Stimulated activated naive CD8-positive, alpha-beta T cell treated with anti-CD3 and anti-CD28 coated beads, Interleukin-15, Interleukin-2, amounts not matched to agents 100 ng/mL and 50 ng/mL, for 24 hours (primary cell): Measurements from ENCODE around the gene ATXN7L1.

Experiments used
- H3K27ac Mint-ChIP-seq: one replicate; pipeline ENCODE4 v1.8.0; 2021; ENCODE audit warnings: mild to moderate bottlenecking, mixed read lengths
- H3K27me3 Mint-ChIP-seq: one replicate; pipeline ENCODE4 v1.8.0; 2021; ENCODE audit warnings: mixed read lengths
- H3K36me3 Mint-ChIP-seq: one replicate; pipeline ENCODE4 v1.8.0; 2021; ENCODE audit warnings: low read depth, mixed read lengths
- H3K4me1 Mint-ChIP-seq: one replicate; pipeline ENCODE4 v1.8.0; 2021; ENCODE audit warnings: low read depth, mixed read lengths
- H3K4me3 Mint-ChIP-seq: one replicate; pipeline ENCODE4 v1.8.0; 2021; ENCODE audit warnings: mild to moderate bottlenecking, mixed read lengths
- H3K9me3 Mint-ChIP-seq: one replicate; pipeline ENCODE4 v1.8.0; 2021; ENCODE audit warnings: mixed read lengths

The ATXN7L1 gene

GRCh38 chr7:105876091-105876963 is at the start of gene ATXN7L1:
Gene ATXN7L1, minus strand, starts transcription at chr7:105876599. Its CDS starts 41 bp downstream, at chr7:105876558.
- Mint-ChIP-seq H3K36me3 (peaks cover 5% of the 10 kb centered on the region), H3K9me3 (no peaks in the 10 kb centered on the region), H3K27ac (peak within 1 kb of the TSS; percentile 89), H3K4me1 (peaks cover 55% of the 10 kb centered on the region), H3K4me3 (peak within 1 kb of the TSS; percentile 91), H3K27me3 (peaks cover 8% of the 10 kb centered on the region)

- Mint-ChIP-seq H3K36me3 (no peaks in the 10 kb centered on the region), H3K4me3 (no peak overlapping the region), H3K27me3 (peaks cover under 1% of the 10 kb centered on the region), H3K27ac (no peak overlapping the region), H3K4me1 (peaks cover 34% of the 10 kb centered on the region), H3K9me3 (no peaks in the 10 kb centered on the region)
These were observed 49.7 kb upstream of the ATXN7L1 start for GRCh38 chr7:105926131-105926530.

GRCh38 chr7:105924945-105925344 is 48.5 kb upstream of the ATXN7L1 start:
- H3K27ac Mint-ChIP-seq, result peak overlapping the region; percentile 1
- peak overlapping the region; percentile 0 for H3K4me3 Mint-ChIP-seq
- H3K4me1 Mint-ChIP-seq, result peaks cover 34% of the 10 kb centered on the region
- no peaks in the 10 kb centered on the region for H3K36me3 Mint-ChIP-seq
- H3K9me3 Mint-ChIP-seq, result no peaks in the 10 kb centered on the region
- no peaks in the 10 kb centered on the region for H3K27me3 Mint-ChIP-seq

- no peak overlapping the region for H3K4me3 Mint-ChIP-seq
- peaks cover 4% of the 10 kb centered on the region for H3K36me3 Mint-ChIP-seq
- no peaks in the 10 kb centered on the region for H3K9me3 Mint-ChIP-seq
- H3K27me3 Mint-ChIP-seq, result no peaks in the 10 kb centered on the region
- peaks cover 23% of the 10 kb centered on the region for H3K4me1 Mint-ChIP-seq
- H3K27ac Mint-ChIP-seq, result no peak overlapping the region
These were observed 44.4 kb upstream of the ATXN7L1 start for GRCh38 chr7:105920766-105921165.

GRCh38 chr7:105917659-105918058 is 41.3 kb upstream of the ATXN7L1 start:
- H3K36me3 Mint-ChIP-seq, result peaks cover 4% of the 10 kb centered on the region
- H3K27me3 Mint-ChIP-seq, result no peaks in the 10 kb centered on the region
- no peak overlapping the region for H3K4me3 Mint-ChIP-seq
- H3K9me3 Mint-ChIP-seq, result no peaks in the 10 kb centered on the region
- H3K4me1 Mint-ChIP-seq, result no peaks in the 10 kb centered on the region
- H3K27ac Mint-ChIP-seq, result no peak overlapping the region

GRCh38 chr7:105916603-105917002 is 40.2 kb upstream of the ATXN7L1 start:
- Mint-ChIP-seq H3K4me3 (no peak overlapping the region), H3K27ac (no peak overlapping the region), H3K9me3 (no peaks in the 10 kb centered on the region), H3K4me1 (no peaks in the 10 kb centered on the region), H3K27me3 (no peaks in the 10 kb centered on the region), H3K36me3 (peaks cover 10% of the 10 kb centered on the region)

GRCh38 chr7:105913947-105914346 is 37.5 kb upstream of the ATXN7L1 start:
- Mint-ChIP-seq H3K4me3 (no peak overlapping the region), H3K4me1 (peaks cover 5% of the 10 kb centered on the region), H3K27me3 (no peaks in the 10 kb centered on the region), H3K27ac (no peak overlapping the region), H3K36me3 (peaks cover 16% of the 10 kb centered on the region), H3K9me3 (peaks cover 5% of the 10 kb centered on the region)

GRCh38 chr7:105911961-105912575 is 35.7 kb upstream of the ATXN7L1 start:
- Mint-ChIP-seq H3K27ac (no peak overlapping the region), H3K4me1 (peaks cover 5% of the 10 kb centered on the region), H3K36me3 (peaks cover 11% of the 10 kb centered on the region), H3K9me3 (peaks cover 5% of the 10 kb centered on the region), H3K27me3 (no peaks in the 10 kb centered on the region), H3K4me3 (no peak overlapping the region)

- peaks cover 5% of the 10 kb centered on the region for H3K4me1 Mint-ChIP-seq
- H3K9me3 Mint-ChIP-seq, result peaks cover 5% of the 10 kb centered on the region
- H3K4me3 Mint-ChIP-seq, result no peak overlapping the region
- H3K36me3 Mint-ChIP-seq, result peaks cover 11% of the 10 kb centered on the region
- peaks cover under 1% of the 10 kb centered on the region for H3K27me3 Mint-ChIP-seq
- H3K27ac Mint-ChIP-seq, result no peak overlapping the region
These were observed 33.8 kb upstream of the ATXN7L1 start for GRCh38 chr7:105910172-105910571.

- no peak overlapping the region for H3K27ac Mint-ChIP-seq
- no peak overlapping the region for H3K4me3 Mint-ChIP-seq
These were observed 33.3 kb upstream of the ATXN7L1 start for GRCh38 chr7:105909742-105910141.

GRCh38 chr7:105907129-105907846 is 30.9 kb upstream of the ATXN7L1 start:
- Mint-ChIP-seq H3K27me3 (peaks cover 5% of the 10 kb centered on the region), H3K4me1 (peaks cover 5% of the 10 kb centered on the region), H3K36me3 (peaks cover 11% of the 10 kb centered on the region), H3K27ac (no peak overlapping the region), H3K9me3 (peaks cover 5% of the 10 kb centered on the region), H3K4me3 (no peak overlapping the region)

More at GRCh38 chr7:105909742-105910141, 33.3 kb upstream of the ATXN7L1 start:
- H3K4me1 Mint-ChIP-seq, result peaks cover 5% of the 10 kb centered on the region
- peaks cover 5% of the 10 kb centered on the region for H3K9me3 Mint-ChIP-seq
- H3K36me3 Mint-ChIP-seq, result peaks cover 11% of the 10 kb centered on the region
- H3K27me3 Mint-ChIP-seq, result peaks cover 5% of the 10 kb centered on the region

GRCh38 chr7:105906695-105907094 is 30.3 kb upstream of the ATXN7L1 start:
- Mint-ChIP-seq H3K4me1 (peaks cover 5% of the 10 kb centered on the region), H3K27me3 (peaks cover 5% of the 10 kb centered on the region), H3K9me3 (peaks cover 5% of the 10 kb centered on the region), H3K27ac (no peak overlapping the region), H3K36me3 (peaks cover 6% of the 10 kb centered on the region), H3K4me3 (no peak overlapping the region)

- Mint-ChIP-seq H3K36me3 (peaks cover 4% of the 10 kb centered on the region), H3K27ac (no peak overlapping the region)
These were observed 29.6 kb upstream of the ATXN7L1 start for GRCh38 chr7:105905910-105906568.

GRCh38 chr7:105905209-105905909 is 29.0 kb upstream of the ATXN7L1 start:
- H3K27ac Mint-ChIP-seq, result no peak overlapping the region
- no peaks in the 10 kb centered on the region for H3K9me3 Mint-ChIP-seq
- H3K4me1 Mint-ChIP-seq, result peaks cover 5% of the 10 kb centered on the region
- peaks cover 5% of the 10 kb centered on the region for H3K27me3 Mint-ChIP-seq
- H3K4me3 Mint-ChIP-seq, result no peak overlapping the region
- H3K36me3 Mint-ChIP-seq, result no peaks in the 10 kb centered on the region

More at GRCh38 chr7:105905910-105906568, 29.6 kb upstream of the ATXN7L1 start:
- Mint-ChIP-seq H3K27me3 (peaks cover 5% of the 10 kb centered on the region), H3K4me1 (peaks cover 5% of the 10 kb centered on the region), H3K9me3 (peaks cover 3% of the 10 kb centered on the region), H3K4me3 (no peak overlapping the region)
